ENCODE results near the gene SLC25A22.

DNA sequence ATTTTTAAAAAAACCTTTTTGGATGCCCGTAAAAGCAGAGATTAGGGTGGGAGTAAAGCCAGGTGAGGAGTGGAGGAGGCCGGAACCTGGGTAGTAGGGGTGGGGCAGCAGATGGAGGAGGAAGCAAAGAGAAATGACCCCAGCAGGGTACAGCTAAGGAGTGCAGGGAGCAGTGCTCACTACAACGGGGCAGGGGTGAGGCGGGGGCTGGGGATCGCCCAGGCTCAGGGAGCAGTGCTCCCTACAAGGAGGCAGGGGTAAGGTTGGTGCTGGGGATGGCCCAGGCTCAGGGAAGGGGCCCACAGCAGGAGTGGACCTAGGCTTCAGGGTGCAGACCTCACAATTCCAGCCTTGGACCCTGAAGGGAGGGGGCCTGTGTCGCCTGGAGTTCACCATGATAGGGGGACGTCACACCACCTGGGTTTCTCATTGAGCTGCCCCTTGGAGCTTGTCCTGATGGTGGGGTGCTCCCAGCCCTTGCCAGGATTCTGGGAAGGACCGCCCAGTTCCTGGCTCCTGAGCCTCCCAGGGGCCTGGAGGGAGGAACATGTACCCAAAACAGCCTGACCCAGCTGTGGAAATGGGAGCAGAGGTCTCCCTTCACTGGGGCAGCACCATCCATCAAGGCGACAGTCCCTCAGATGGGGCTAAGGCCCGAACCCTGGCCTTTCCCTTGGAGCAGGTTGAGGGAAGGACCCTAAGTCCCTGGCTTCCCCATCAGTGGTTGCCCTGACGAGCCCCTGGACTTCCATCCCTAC is 17.8 kb upstream of the SLC25A22 start:
- no peak for TF ChIP-seq CTCF (IDR thresholded peaks at IDR 0.05 in 2 of 3, conservative IDR thresholded peaks at IDR 0.05 in 1 of 3; ENCODE audit: control insufficient read depth in 2 of 3, extremely low read depth in 1 of 3, insufficient read depth in 1 of 3, low read depth in 3 of 3, low read length in 3 of 3)
- TF ChIP-seq GABPA (IDR thresholded peaks at IDR 0.05; ENCODE audit: low read depth) = no peak
- TF ChIP-seq CEBPB (IDR thresholded peaks at IDR 0.05; ENCODE audit: borderline replicate concordance in 1 of 2, low read depth in 2 of 2, low read length in 2 of 2) = no peak
- TF ChIP-seq RAD21 (IDR thresholded peaks at IDR 0.05; ENCODE audit: insufficient read depth, low read depth, low read length) = no peak
